CD4-positive, CD25-positive, alpha-beta regulatory T cell (primary cell): Measurements from ENCODE around the gene DAO. TPM values are rescaled to one million over a fixed set of nuclear protein-coding genes. Genes with fewer than 3 reads are reported as not detected.

Source experiments
- ATAC-seq, 2 donors: fragments of 150-1000 bp; cut with Tn5 transposase; one replicate each; pipeline ENCODE4 v1.10.0; 2021; ENCODE audit warnings: low read depth in 2 of 2, moderate number of reproducible peaks in 2 of 2, moderate library complexity in 1 of 2
- DNase-seq, 3 donors: peaks; one replicate each; pipeline versions ENCODE4 v3.0.0 to v3.0.0-alpha.2; 2012 to 2022; ENCODE audit warnings: mixed read lengths in 1 of 3
- H3K27ac ChIP-seq: one replicate; pipeline ENCODE4 v1.7.0; 2013; ENCODE audit warnings: mild to moderate bottlenecking, low read length; ENCODE audit not compliant: insufficient read depth, poor library complexity, severe bottlenecking
- H3K27me3 ChIP-seq: one replicate; pipeline ENCODE4 v1.7.0; 2013; ENCODE audit warnings: low read length; ENCODE audit not compliant: control insufficient read depth, insufficient read depth
- H3K36me3 ChIP-seq: one replicate; pipeline ENCODE4 v1.7.0; 2013; ENCODE audit warnings: mild to moderate bottlenecking, low read length, moderate library complexity; ENCODE audit not compliant: control insufficient read depth, insufficient read depth
- H3K4me1 ChIP-seq: 2 replicates; pipeline ENCODE4 v1.7.0; 2013; ENCODE audit warnings: mild to moderate bottlenecking, low read length; ENCODE audit not compliant: insufficient read depth, control insufficient read depth, poor library complexity, severe bottlenecking
- H3K4me3 ChIP-seq: one replicate; pipeline ENCODE4 v1.7.0; 2013; ENCODE audit warnings: low read depth, mild to moderate bottlenecking, low read length, moderate library complexity
- H3K9me3 ChIP-seq, 2 experiments: 1 replicate in 1 of 2; 2 replicates in 1 of 2; pipeline ENCODE4 v1.7.0; 2013; ENCODE audit warnings: low read length in 2 of 2, mild to moderate bottlenecking in 1 of 2, moderate library complexity in 1 of 2; ENCODE audit not compliant: control insufficient read depth in 2 of 2
- H3K27ac Mint-ChIP-seq, 3 donors: one replicate each; pipeline ENCODE4 v1.8.0; 2020 to 2022; ENCODE audit warnings: mild to moderate bottlenecking in 3 of 3, mixed read lengths in 3 of 3, moderate library complexity in 2 of 3
- H3K27me3 Mint-ChIP-seq: one replicate; pipeline ENCODE4 v1.8.0; 2022; ENCODE audit warnings: mild to moderate bottlenecking, mixed read lengths
- H3K36me3 Mint-ChIP-seq: one replicate; pipeline ENCODE4 v1.8.0; 2020; ENCODE audit warnings: mixed read lengths
- H3K4me1 Mint-ChIP-seq, 4 donors: one replicate each; pipeline ENCODE4 v1.8.0; 2020 to 2022; ENCODE audit warnings: mixed read lengths in 4 of 4, mild to moderate bottlenecking in 1 of 4
- H3K4me3 Mint-ChIP-seq, 4 donors: one replicate each; pipeline ENCODE4 v1.8.0; 2020 to 2022; ENCODE audit warnings: mild to moderate bottlenecking in 4 of 4, mixed read lengths in 4 of 4, moderate library complexity in 3 of 4
- H3K9me3 Mint-ChIP-seq, 7 donors: one replicate each; pipeline ENCODE4 v1.8.0; 2020 to 2022; ENCODE audit warnings: mixed read lengths in 7 of 7, mild to moderate bottlenecking in 3 of 7, moderate library complexity in 2 of 7
- polyA plus RNA-seq, 4 donors: library from polyadenylated mRNA; unstranded; fragments of 300-500 nt; fragmentation: Illumina TruSeq; gene quantifications; one replicate each; pipeline ENCODE4 v1.2.3, GENCODE V29; 2021
- total RNA-seq: library from RNA; stranded (reverse); gene quantifications from one replicate; pipeline ENCODE4 v1.2.3, GENCODE V29; 2022

DAO gene
- total and polyA plus RNA-seq, 5 donors from 2014 or later = not detected

DNA sequence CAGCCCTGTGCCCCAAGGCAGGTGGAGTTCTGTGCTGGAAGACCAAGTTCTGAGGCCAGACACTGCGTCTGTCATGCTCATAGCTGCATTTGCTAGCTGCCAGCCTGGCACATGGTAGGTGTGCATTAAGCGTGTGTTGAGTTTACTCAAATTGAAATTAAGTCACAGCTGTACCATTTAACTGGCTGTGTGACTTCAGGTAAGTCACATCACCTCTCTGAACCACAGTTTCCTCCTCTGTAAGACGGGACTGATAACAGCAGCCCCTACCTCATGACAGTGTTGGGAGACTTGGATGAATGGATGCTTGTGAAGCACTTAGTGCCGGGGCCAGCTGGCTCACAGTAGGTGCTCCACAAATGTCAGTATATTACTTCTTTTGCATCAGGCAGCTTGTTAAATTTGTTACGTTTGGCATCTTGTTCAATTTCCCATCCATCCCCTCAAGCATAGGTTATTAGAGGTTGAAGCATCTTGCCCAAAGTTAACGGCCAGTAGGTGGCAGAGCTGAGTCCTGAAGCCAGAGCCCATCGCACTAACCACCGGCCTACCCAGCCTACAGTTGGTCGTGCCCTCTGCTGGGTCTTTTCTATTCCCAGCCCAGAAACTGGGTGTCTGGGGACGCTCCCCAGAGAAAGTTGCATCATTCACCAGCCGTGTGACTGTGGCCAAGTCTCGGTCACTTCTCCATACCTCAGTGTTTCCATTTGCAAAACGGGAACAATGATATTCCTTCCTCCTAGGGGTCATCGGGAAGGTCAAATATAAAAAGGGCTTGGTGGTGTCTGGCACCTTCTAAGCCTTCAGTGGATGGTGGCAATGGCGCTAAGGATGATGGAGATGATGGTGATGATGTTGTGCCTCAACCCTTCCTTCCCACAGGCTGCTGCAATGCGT is 4.5 kb downstream of the DAO start:
- Mint-ChIP-seq H3K36me3 (no peaks in the 10 kb centered on the region), H3K4me3 (no peak overlapping the region)
- DNase-seq = peak; percentile 40 to 71 (median 43)

DNA sequence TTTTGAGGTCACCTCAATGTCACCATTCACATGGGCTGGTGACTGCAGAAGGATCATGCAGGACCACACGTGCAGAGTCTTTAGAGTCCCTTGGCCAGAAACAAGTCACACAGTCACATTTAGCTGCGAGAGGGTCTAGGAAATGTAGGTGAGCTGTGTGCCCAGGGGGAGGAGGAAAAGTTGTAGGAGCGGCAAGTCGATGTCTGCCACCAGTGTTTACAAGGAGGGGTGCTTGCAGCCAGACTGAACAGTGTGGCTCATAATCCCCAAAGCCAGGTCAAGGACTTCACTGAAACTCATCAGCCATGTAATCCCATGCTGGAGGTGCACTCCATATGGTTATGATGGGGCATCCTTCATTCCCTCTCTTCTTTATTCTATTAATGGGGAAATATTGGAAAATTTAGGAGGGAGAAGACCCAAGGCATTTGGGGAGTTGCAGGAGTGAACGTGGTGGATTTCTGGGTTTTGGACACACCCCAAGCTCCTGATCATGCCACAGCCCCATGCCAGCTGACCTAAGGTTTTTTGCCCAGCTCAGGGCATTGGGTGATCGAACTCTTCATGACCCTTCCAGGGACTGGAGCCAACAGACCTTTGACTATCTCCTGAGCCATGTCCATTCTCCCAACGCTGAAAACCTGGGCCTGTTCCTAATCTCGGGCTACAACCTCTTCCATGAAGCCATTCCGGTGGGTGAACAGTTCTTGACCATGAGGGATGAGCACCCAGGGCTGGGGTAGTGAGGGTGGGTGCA is 7.2 kb downstream of the DAO start:
- peaks cover 0 to 3% (median 2%) of the 10 kb centered on the region in 7 donors for H3K9me3 Mint-ChIP-seq
- no peaks in the 10 kb centered on the region for H3K36me3 ChIP-seq
- H3K9me3 ChIP-seq = no peaks in the 10 kb centered on the region
- no peak overlapping the region for H3K27ac ChIP-seq
- ATAC-seq (no peak), DNase-seq (no peak)
- peaks cover 11% of the 10 kb centered on the region for H3K27me3 Mint-ChIP-seq
- no peaks in the 10 kb centered on the region for H3K36me3 Mint-ChIP-seq
- no peaks in the 10 kb centered on the region for H3K4me1 ChIP-seq
- H3K27ac Mint-ChIP-seq = no peak overlapping the region
- no peak overlapping the region for H3K4me3 ChIP-seq
- no peak overlapping the region for H3K4me3 Mint-ChIP-seq
- no peaks in the 10 kb centered on the region for H3K4me1 Mint-ChIP-seq
- H3K27me3 ChIP-seq = no peaks in the 10 kb centered on the region

More for the DNA sequence above, 4.5 kb downstream of the DAO start:
- H3K27ac Mint-ChIP-seq = no peak overlapping the region
- no peaks in the 10 kb centered on the region for H3K4me1 ChIP-seq
- H3K9me3 Mint-ChIP-seq = peaks cover 0 to 2% (median 0%) of the 10 kb centered on the region in 7 donors
- H3K9me3 ChIP-seq = no peaks in the 10 kb centered on the region
- H3K27me3 Mint-ChIP-seq = peaks cover 11% of the 10 kb centered on the region
- H3K27ac ChIP-seq = no peak overlapping the region
- peak; percentile 63 to 66 for ATAC-seq
- H3K27me3 ChIP-seq = no peaks in the 10 kb centered on the region
- H3K36me3 ChIP-seq = no peaks in the 10 kb centered on the region
- no peaks in the 10 kb centered on the region for H3K4me1 Mint-ChIP-seq
- H3K4me3 ChIP-seq = no peak overlapping the region

DNA sequence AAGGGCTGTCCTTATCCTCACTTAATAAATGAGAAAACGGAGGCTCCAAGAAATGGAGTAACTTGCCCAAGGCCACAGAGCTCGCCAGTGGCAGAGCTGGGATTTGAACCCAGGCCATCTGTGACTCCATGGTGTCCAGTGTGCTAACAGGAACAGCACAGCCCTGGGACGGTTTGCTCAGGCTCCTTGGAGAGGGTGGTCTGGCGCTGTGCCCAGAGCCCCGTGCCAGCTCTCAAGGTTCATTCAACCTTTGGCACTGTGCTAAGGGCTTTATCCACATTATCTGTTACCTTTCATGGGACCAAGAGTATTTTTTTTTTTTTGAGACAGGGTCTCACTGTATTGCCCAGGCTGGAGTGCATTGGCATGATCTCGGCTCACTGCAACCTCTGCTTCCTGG is 8.1 kb downstream of the DAO start:
- no peaks in the 10 kb centered on the region for H3K36me3 ChIP-seq
- H3K27me3 ChIP-seq = no peaks in the 10 kb centered on the region
- no peak overlapping the region for H3K4me3 Mint-ChIP-seq
- no peaks in the 10 kb centered on the region for H3K9me3 ChIP-seq
- no peak overlapping the region for H3K27ac ChIP-seq
- peaks cover 6% of the 10 kb centered on the region for H3K27me3 Mint-ChIP-seq
- no peaks in the 10 kb centered on the region for H3K4me1 Mint-ChIP-seq
- ATAC-seq (no peak), DNase-seq (no peak)
- H3K9me3 Mint-ChIP-seq = peaks cover 0 to 3% (median 2%) of the 10 kb centered on the region in 7 donors
- H3K27ac Mint-ChIP-seq = no peak overlapping the region
- H3K4me1 ChIP-seq = no peaks in the 10 kb centered on the region
- H3K36me3 Mint-ChIP-seq = no peaks in the 10 kb centered on the region
- H3K4me3 ChIP-seq = no peak overlapping the region

DNA sequence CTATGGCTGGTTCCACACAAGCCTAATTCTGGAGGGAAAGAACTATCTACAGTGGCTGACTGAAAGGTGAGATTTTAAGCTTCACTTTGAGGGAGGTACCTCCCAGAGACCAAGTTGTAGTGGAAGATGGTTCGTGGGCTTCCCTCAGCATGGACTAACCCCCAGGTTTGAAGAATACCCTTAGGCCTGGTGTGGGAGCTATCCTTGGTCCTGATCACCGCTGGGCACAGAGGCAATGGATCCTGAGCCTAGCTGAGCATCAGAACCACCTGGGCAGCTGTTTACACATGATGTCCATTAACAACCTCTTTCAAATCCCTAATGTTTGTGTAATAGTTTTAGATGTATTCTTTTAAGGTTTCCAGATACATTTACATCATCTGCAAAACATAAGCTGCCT is 10.3 kb downstream of the DAO start:
- peaks cover 0 to 3% (median 1%) of the 10 kb centered on the region in 7 donors for H3K9me3 Mint-ChIP-seq
- no peaks in the 10 kb centered on the region for H3K36me3 Mint-ChIP-seq
- Histone ChIP-seq H3K27me3 (no peaks in the 10 kb centered on the region), H3K4me3 (no peak overlapping the region), H3K36me3 (no peaks in the 10 kb centered on the region), H3K4me1 (no peaks in the 10 kb centered on the region), H3K9me3 (no peaks in the 10 kb centered on the region), H3K27ac (no peak overlapping the region)
- DNase-seq = no peak
- H3K27ac Mint-ChIP-seq = no peak overlapping the region
- no peaks in the 10 kb centered on the region for H3K4me1 Mint-ChIP-seq
- no peak overlapping the region for H3K4me3 Mint-ChIP-seq
- no peaks in the 10 kb centered on the region for H3K27me3 Mint-ChIP-seq
- ATAC-seq = no peak

DNA sequence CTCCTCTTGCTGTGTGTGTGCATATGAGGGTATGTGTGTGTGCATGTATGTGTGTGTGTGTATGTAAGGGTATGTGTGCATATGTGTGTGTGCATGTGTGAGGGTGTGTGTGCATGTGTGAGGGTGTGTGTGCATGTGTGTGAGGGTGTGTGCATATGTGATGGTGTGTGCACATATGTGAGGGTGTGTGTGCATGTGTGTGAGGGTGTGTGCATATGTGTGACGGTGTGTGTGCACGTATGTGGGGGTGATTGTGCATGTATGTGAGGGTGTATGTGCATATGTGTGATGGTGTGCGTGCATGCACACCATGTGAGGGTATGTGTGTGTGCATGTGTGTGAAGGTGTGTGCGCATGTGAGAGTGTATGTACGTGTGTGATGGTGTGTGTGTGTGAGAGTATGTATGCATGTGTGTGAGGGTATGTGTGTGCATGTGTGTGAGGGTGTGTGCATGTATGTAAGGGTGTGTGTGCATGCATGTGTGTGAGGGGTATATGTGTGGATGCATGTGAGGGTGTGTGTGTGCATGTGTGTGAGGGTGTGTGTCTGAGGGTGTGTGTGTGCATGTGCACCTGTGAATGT is 15.4 kb downstream of the DAO start:
- H3K27me3 Mint-ChIP-seq = no peaks in the 10 kb centered on the region
- DNase-seq = no peak

DNA sequence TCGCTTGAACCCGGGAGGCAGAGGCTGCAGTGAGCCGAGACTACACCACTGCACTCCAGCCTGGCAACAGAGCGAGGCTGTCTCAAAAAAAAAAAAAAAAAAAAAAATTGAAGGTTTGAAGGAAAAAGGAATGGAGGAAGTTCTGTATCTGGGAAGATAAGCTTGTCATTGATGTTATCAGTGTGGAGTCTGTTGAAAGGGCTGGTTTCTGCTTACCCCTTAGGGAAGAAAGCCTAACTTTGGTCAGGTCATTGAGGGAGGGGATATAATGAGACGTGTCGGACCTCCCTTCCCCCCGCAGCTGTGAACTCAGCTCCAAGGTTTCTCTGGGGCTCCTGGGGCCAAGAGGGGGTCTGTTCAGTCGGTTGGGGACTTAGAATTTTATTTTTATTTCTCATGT is 16.4 kb downstream of the DAO start:
- Histone ChIP-seq H3K9me3 (no peaks in the 10 kb centered on the region), H3K4me3 (no peak overlapping the region), H3K27me3 (peaks cover 3% of the 10 kb centered on the region), H3K4me1 (no peaks in the 10 kb centered on the region), H3K36me3 (no peaks in the 10 kb centered on the region), H3K27ac (no peak overlapping the region)
- H3K9me3 Mint-ChIP-seq = peaks cover 0 to 5% (median 0%) of the 10 kb centered on the region in 7 donors
- DNase-seq (no peak), ATAC-seq (no peak)
- H3K4me3 Mint-ChIP-seq = no peak overlapping the region
- no peaks in the 10 kb centered on the region for H3K36me3 Mint-ChIP-seq
- H3K27me3 Mint-ChIP-seq = no peaks in the 10 kb centered on the region
- no peaks in the 10 kb centered on the region for H3K4me1 Mint-ChIP-seq
- H3K27ac Mint-ChIP-seq = no peak overlapping the region

More for the DNA sequence above, 15.4 kb downstream of the DAO start:
- H3K9me3 ChIP-seq = no peaks in the 10 kb centered on the region
- no peaks in the 10 kb centered on the region for H3K36me3 Mint-ChIP-seq
- no peak for ATAC-seq
- no peak overlapping the region for H3K4me3 Mint-ChIP-seq
- no peaks in the 10 kb centered on the region for H3K4me1 ChIP-seq
- H3K27ac Mint-ChIP-seq = no peak overlapping the region
- peaks cover 3% of the 10 kb centered on the region for H3K27me3 ChIP-seq
- no peaks in the 10 kb centered on the region for H3K36me3 ChIP-seq
- H3K4me1 Mint-ChIP-seq = no peaks in the 10 kb centered on the region
- H3K4me3 ChIP-seq = no peak overlapping the region
- H3K27ac ChIP-seq = no peak overlapping the region
- H3K9me3 Mint-ChIP-seq = peaks cover 0 to 5% (median 2%) of the 10 kb centered on the region in 7 donors

DNA sequence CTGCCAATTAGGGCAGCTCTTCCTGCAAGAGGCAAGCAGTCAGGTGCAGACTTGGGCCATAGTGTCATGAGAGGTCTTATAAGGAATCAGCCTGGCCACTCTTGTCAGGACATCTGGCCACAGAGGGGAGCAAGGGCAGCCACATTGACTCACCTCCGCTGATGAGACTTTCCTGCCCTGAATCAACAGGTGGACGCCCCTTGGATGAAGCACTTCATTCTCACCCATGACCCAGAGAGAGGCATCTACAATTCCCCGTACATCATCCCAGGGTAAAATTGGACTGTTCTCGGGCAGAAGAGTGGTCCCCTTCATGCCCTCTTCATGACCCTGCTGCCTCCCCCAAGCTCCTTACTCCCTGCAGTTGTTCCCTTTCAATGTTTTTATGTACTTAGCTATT is 16.9 kb downstream of the DAO start:
- H3K27ac ChIP-seq = no peak overlapping the region
- H3K4me1 ChIP-seq = no peaks in the 10 kb centered on the region
- H3K36me3 ChIP-seq = no peaks in the 10 kb centered on the region
- Mint-ChIP-seq H3K4me3 (no peak overlapping the region), H3K27me3 (no peaks in the 10 kb centered on the region), H3K9me3 (peaks cover 0 to 5% (median 0%) of the 10 kb centered on the region in 7 donors), H3K27ac (no peak overlapping the region), H3K4me1 (no peaks in the 10 kb centered on the region), H3K36me3 (no peaks in the 10 kb centered on the region)
- H3K4me3 ChIP-seq = no peak overlapping the region
- peaks cover 3% of the 10 kb centered on the region for H3K27me3 ChIP-seq
- H3K9me3 ChIP-seq = no peaks in the 10 kb centered on the region
- ATAC-seq = no peak
- no peak for DNase-seq
